Ramos (cell line): ENCODE measurements around the gene BCLAF1.
"Not testable (repeated sequence)": the region's sequence is repeated elsewhere in the genome, so short reads cannot be mapped to it uniquely, and the experiment has no call there.

Experiments
- in situ Hi-C: fragments of 300-500 bp; cut with MboI; formaldehyde crosslinking; loops from one replicate; pipeline ENCODE4 v1.14.3; 2022; ENCODE audit warnings: low sequenced_read_pairs; ENCODE audit not compliant: unreplicated experiment

The BCLAF1 gene

DNA sequence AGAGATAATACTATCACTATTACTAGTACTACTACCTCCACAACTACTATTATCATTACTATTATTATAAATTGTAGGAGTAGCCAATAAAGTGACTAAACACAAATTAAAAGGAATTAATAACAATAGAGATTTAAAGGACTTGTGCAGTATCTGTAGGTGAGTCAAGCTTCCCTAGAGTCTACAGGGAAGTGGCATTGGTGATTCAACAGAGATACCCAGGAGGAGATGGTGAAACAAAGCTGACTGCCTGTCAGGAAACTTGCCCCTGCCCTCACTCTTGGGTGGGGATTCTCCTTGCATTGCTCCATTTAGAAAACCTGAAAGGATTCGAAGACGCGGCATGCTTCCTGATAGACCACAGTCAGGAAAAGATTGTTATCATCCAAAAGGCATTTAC lies 23.3 kb upstream of the BCLAF1 start:
- in situ Hi-C loops, result no loop called here

DNA sequence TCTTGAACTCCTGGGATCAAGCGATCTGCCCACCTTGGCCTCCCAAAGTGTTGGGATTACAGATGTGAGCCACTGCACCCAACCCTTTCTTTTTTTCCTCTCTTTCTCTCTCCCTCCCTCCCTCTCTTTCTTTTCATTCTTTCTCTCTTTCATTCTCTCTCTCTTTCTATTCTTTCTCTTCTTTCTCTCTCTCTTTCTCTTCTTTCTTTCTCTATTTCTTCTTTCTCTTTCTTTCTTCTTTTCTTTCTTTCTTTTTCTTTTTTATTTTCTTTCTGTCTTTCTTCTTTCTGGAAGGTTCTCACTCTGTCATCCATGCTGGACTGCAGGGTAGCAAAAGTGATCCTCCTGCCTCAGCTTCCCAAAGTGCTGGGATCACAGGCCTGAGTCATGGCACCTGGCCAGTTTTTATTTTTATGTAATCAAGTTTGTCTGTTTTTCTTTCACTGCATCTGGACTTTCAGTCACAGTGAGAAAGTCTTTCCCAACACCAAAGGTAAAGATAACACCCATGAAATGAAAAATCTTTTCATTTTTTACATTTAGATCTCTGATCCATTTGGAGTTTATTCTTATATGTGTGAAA lies 20.2 kb upstream of the BCLAF1 start:
- in situ Hi-C loops, result no loop called here

DNA sequence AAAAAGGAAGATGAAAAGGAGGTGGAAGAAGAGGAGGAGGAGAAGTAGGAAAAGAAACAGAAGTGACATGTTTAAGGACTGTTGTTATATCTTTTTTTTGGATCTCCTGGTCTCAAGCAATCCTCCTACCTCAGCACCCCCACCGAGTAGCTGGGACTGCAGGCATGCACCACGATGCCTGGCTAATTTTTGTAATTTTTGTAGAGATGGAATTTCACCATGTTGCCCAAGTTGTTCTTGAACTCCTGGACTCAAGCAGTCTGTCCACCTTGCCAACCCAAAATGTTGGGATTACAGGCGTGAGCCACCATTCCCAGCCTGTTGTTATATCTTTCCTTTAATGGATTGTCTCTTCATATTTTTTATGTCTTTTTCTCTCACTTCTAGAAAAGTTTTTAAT lies 19.5 kb upstream of the BCLAF1 start:
- in situ Hi-C loops, result no loop called here

DNA sequence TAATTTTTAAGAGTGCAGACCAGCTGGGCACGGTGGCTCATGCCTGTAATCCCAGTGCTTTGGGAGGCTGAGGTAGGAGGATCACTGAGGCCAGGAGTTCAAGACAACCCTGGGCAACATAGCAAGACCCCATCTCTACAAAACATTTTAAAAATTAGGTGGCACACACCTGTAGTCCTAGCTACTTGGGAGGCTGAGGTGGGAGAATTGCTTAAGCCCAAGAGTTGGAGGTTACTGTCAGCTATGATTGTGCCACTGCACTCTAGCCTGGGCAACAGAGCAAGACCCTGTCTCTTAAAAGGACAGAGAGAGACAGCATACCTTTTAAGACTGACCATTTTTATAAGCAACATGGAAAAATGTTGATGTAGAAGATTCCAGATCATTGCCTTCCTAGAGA lies 18.8 kb upstream of the BCLAF1 start:
- in situ Hi-C loops, result not testable (repeated sequence)

DNA sequence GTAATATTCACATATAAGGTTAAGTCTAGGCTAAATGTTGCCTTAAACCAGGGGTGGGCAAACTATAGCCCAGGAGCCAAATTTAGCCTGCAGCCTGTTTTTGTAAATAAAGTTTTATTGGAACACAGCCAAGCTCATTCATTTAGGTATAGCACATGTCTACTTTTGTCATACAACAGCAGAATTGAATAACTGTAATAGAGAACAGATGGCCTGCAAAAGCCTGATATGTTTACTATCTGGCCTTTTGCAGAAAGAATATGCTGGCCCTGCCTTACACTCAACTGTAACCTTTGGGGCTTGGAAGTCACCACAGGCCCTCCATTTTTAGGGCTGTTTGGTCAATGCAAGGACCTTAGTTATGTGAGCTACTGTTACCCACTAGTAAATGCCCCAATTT lies 17.7 kb upstream of the BCLAF1 start:
- in situ Hi-C loops, result no loop called here

DNA sequence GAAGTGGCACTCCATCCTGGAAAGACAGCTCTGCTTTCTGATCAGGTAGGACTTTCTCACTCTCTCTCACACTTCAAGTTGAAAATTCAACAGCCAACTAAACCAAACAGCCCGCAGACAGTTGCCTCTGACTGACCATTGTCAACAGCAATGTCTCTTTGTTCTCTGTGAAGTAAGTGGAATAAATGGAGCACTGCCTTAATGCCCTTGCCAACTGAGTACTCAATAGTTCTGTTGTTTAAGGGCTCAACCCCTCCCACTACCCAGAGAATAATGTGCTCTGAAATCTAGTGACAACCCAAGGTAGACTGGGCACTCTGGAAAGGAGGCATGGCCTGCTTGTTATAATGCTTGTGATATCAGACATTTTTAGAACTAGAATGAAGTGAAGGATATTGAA lies 16.8 kb upstream of the BCLAF1 start:
- in situ Hi-C loops, result no loop called here

DNA sequence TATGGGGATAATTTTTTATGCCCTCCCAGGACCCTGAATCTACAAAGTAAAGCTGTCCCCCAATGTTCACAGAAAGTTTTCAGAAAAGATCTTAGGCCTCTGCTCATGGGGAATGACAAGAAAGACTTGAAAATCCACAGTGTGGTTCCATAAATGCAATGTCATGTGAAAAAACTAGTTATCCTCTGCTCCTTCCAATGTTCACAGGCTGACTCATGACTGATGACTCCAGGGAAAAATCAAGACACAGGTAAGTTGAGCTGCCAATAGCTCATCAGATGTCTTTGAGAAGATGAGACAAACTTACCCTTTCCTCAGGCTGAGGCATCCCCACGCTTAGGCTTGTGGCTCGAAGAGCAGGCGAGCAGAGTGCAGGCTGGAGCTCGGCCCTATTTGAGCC lies 14.8 kb upstream of the BCLAF1 start:
- in situ Hi-C loops, result no loop called here

DNA sequence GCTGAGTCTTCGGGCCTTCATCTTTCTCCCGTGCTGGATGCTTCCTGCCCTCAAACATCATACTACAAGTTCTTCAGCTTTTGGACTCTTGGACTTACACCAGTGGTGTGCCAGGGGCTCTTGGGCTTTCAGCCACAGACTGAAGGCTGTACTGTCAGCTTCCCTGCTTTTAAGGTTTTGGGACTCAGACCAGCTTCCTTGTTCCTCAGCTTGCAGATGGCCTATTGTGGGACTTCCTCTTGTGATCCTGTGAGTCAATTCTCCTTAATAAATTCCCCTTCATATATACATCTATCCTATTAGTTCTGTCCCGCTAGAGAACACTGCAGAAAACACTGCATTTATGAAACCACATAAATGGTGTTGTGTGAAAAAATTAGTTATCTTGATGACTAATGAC lies 13.9 kb upstream of the BCLAF1 start:
- in situ Hi-C loops, result no loop called here

DNA sequence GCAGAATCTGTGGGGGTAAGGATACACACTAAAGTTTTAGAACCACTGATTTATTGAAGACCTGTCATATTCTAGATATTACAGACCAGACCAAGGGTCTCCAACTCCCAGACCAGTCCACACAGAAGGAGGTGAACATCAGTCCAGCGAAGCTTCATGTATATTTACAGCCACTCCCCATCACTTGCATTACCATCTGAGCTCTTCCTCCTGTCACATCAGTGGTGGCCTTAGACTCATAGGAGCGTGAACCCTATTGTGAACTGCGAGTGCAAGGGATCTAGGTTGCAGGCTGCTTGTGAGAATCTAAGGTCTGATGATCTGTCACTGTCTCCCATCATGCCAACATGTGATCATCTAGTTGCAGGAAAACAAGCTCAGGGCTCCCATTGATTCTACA lies 5.0 kb upstream of the BCLAF1 start:
- in situ Hi-C loops, result no loop called here

DNA sequence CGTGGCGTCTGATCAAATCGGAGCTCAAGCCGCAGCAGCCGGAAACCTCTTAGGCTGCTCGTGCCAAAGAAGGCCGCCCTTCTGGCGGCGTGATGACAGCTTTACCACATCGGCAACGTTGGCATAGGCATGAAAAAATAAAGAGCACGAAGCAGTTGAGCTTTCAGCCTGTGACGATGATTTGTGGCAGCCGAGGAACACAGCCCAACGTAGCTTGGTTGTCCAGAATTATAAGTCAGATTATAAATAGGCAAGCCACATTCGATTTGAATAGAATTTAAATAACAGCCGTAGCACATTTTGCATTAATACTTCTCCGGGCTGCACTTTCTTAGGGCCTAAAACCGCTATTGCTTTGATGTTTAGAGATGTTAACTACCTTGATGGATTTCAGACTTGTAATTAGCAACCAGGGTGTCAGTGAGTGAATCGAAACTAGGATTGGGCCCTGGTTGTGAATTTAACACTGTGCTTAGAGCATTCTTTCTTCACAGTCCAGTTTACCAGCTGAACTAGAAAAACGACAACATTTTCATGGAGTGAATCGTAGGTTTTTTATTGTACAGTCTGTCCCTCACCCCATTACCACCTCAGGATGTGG lies 864 bp upstream of the BCLAF1 start:
- in situ Hi-C loops, result no loop called here

DNA sequence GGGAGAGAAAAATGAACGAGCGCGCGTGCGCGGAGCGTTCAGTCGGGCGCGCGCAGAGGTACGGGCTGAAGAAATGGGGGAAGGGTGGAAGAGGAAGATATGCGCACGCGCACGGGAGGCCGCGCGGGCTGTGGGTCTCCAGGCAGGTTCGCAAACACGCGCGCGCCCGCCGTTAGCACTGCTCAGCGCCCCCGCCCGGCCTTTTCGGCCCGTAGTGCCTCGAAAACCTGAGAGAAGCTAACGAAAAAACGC lies 393 bp downstream of the BCLAF1 start:
- in situ Hi-C loops, result no loop called here

DNA sequence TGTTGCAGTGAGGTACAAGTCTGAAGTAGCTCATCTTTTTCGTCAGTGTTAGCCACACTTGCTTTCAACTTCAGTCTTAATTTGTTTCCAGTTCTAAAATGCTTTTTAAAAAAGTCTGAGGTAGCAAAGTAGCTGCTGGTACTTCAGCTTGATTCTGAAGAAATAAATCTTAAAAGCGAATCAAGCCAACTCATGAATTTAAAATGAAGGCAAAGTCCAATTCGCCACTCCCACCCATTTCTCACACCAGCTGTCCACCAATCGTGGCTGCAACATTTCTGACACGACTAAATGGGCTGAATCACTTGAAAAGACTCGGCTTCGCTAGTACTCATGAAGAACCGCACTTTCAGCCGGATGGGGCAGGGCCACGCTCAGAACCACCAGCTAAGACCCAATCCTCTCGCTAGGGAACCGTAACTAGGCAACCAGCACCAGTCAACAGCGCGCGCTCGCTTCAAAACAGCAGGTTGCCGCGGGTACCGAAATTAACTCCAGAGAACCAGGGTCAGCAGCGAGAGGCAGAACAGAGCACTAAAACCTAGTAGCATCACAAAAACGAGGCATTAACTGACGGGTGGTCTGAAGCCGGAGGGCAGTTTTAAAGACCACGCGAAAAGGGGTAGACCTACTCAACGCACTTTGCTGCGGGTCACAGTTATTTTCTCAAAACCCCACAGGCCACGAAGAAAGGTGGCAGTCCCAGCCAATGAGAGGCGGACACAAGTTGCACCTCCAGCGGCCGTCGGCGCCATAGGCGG lies 900 bp downstream of the BCLAF1 start:
- in situ Hi-C loops, result no loop called here

DNA sequence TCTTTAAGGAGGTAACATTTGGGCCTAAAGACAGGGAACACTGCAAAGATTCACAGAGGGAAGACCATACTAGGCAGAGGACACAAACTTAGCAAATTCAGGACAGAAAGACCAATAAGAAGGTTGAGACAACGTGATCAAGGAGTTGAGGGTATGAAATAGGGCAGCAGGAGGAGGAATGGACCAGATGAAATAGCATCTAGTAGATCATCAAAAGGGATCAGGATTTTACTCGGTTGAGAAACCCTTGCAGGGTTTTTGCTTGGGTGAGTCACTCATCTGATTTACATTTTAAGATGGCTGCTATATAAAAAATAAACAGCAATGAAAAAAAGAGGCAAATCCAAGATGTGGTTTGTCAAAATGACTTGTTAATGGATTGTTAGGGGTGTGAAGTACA lies 4.7 kb downstream of the BCLAF1 start:
- in situ Hi-C loops, result no loop called here

DNA sequence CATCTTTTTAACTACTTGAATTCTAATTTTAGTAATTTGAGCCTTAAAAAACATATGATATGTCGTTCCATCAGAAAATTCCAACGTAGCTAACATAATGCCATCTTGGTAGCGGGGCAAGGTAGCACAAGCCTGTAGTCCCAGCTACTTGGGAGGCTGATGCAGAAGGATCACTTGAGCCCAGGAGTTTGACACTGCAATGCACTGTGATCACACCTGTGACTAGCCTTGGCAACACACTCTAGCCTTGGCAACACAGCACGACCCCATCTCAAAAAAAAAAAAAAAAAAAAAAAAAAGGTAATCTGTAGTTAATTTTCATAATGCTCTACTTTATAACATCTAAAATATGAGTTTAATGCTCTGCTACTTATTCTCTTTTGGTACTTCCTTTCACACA lies 6.7 kb downstream of the BCLAF1 start:
- in situ Hi-C loops, result no loop called here

DNA sequence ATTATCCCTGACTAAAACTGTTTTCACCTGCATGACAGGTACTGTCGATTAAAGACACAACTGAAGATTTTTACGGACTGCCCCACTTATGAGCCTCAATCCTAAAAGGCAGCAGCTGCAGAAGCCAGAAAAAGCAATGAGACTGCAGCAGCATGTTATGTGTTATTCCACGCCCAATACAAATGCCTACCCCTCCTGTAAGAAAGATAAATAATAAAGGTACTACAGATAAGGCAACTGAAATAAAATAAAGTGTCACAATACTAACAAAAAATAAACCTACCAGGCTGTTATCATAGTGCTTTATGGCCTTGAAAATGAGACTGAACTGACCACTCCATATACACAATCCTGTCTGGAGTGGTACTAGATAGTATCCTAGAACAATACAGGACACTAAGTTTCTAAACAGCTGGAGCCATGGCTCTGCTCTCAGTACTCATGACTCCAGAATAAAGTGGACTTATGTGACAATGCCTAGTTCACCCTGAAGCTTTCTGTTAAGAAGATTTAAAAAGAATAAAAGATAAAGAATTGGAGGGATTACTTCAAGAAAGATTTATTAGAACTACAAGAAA lies 9.5 kb downstream of the BCLAF1 start:
- in situ Hi-C loops, result no loop called here

DNA sequence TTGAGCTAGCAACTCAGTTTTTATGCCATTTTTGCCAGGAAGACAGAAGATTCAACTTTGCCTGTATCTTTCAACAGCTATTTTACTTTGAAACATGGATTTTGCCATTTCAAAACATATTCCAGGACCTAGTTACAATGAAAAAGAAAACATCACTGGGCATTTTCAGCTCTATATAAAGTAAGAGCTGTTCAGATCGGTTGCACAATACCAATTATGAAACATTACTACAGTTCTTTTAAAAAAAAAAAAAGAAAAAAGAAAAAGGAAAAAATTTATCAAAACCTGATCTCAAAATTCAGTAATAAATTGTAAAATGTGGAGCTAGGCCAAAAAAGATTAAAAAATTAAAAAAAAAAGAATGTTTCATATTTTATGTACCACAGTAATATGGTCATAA lies 15.6 kb downstream of the BCLAF1 start:
- in situ Hi-C loops, result no loop called here

DNA sequence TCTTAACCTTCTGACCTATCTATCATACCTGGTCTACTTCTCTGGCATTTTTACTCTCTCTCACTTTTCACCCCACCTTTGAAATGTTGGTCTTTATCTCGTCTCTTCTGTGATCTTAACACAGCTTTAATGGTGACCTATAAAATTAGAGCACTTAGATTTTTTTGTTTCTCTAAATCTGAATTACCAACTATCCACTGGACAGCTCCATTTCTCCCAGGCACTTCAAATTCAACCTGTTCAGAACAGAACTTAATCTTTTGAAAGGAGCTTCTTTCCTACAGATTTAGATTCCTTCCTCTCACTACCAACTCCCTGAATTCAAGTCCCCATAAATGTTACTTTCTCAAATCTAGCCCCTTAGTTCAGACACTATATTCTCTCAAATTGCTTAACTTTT lies 24.5 kb downstream of the BCLAF1 start:
- in situ Hi-C loops, result no loop called here

DNA sequence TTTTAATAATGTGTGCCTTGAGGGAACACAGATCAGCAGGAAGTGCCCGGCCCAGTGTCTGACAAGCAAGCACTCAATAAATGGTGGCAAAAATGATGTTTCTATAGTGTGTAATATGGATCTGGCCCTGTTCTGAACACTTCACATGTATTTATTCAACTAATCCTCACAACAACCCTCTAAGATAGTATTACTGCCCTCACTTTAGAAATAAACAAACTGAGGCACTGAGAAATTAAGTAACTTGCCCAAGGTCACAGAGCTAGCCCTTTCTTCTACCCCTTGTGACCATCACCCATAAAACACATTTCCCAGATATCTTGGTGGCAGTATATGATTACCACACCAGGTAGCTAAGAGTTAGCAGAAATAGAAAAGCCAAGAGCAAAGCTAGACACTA lies 26.7 kb downstream of the BCLAF1 start:
- in situ Hi-C loops, result no loop called here

DNA sequence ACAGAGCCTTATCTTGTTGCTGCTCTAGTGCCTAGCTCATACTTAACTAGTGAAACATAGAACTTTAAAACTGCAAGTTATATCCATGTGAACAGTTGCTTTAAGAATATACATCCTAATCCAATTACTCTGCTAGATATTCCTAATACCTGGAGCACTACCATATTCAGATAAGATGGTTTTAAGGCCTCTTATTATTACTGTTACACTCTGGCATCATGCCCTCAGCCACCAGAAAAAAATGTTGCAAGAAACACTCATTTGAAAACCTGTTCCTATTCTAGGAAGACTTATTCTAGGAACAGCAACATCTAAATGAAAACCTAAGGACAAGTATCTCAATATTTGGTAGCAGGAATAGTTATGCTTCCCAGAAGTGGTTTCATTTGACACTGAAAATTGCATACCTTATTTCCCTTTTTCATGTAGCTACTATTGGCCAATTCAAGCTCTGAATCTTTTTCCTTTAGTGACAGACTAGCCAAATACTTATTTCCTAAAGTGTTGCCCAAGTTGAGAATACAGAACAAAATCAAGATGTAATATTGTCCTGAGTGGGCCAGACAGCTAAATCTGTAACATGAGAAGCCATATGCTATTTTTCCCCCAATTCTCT lies 34.7 kb downstream of the BCLAF1 start:
- in situ Hi-C loops, result no loop called here

DNA sequence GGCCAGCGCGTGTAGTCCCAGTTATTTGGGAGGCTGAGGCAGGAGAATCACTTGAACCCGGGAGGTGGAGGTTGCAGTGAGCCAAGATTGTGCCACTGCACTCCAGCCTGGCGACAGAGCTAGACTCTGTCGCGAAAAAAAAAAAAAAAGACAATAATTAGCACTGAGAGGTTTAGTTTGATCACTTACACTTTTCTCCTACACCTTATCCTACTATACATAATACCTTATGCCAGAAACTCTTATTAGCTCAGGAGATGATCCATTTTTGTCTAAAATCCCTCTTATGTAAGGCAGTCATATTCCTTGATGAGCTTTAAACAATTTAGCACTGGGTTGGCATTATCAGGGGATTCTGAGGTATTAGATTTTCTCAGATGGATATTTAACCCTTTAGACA lies 35.9 kb downstream of the BCLAF1 start:
- in situ Hi-C loops, result no loop called here

DNA sequence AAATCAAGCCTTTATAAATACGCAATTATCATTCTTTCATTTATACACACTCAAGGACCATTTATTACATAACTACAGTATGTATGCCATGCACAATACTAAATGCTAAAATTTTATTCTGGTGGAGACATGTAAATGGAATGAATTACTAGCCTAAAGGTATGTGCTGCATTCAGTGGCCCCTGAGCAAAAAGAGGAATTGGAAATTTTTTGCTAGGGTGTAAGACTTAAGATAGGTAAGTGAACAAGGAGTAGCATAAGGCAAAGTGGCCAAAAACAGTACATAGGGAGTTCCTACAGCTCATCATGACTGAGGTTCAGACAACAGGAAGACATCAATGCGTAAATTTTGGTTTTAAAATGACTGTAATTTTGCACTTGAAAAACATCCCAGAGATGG lies 37.2 kb downstream of the BCLAF1 start:
- in situ Hi-C loops, result no loop called here
